HuH-7 (cell line): Measurements from ENCODE around the gene HOTAIR.
A peak's percentile ranks its signal among the peaks of the same experiment; 100 is the strongest.

ENCODE experiments used
- DNase-seq: peaks from one replicate; pipeline ENCODE4 v3.0.0; 2011; ENCODE audit warnings: low spot score

HOTAIR gene

GRCh38 chr12:54000116-54001114 lies 25.7 kb upstream of the HOTAIR start, which contains the start of gene HOXC9:
TSS of gene HOXC9 (plus strand) at chr12:54000161. CDS start at chr12:54000189, 28 bp downstream.
- no peak for DNase-seq

GRCh38 chr12:53999559-54000115 lies 24.9 kb upstream of the HOTAIR start:
- peak; percentile 95 for DNase-seq

- no peak for DNase-seq
Measured at GRCh38 chr12:53998900-53999236, 24.1 kb upstream of the HOTAIR start.

- no peak for DNase-seq
Measured at GRCh38 chr12:53998110-53998899, 23.6 kb upstream of the HOTAIR start.

GRCh38 chr12:53997204-53998109 lies 22.7 kb upstream of the HOTAIR start:
- no peak for DNase-seq

- DNase-seq: no peak
Measured at GRCh38 chr12:53996240-53997203, 21.8 kb upstream of the HOTAIR start.

- DNase-seq: peak; percentile 83
Measured at GRCh38 chr12:53995378-53996239, 20.9 kb upstream of the HOTAIR start.

GRCh38 chr12:53995002-53995377 lies 20.2 kb upstream of the HOTAIR start:
- DNase-seq: no peak

- DNase-seq: no peak
Measured at GRCh38 chr12:53994264-53995001, 19.7 kb upstream of the HOTAIR start.

GRCh38 chr12:53994009-53994263 lies 19.2 kb upstream of the HOTAIR start:
- DNase-seq: no peak

GRCh38 chr12:53993162-53994008 lies 18.6 kb upstream of the HOTAIR start:
- DNase-seq: no peak

- no peak for DNase-seq
Measured at GRCh38 chr12:53992377-53992889, 17.7 kb upstream of the HOTAIR start.

- no peak for DNase-seq
Measured at GRCh38 chr12:53991077-53991460, 16.3 kb upstream of the HOTAIR start.

- DNase-seq: no peak
Measured at GRCh38 chr12:53990311-53991076, 15.7 kb upstream of the HOTAIR start.

- no peak for DNase-seq
Measured at GRCh38 chr12:53989227-53990113, 14.7 kb upstream of the HOTAIR start.
